SK-N-MC (cell line): ENCODE measurements around the gene PARVB.

Source experiments
- DNase-seq: peaks from one replicate; pipeline ENCODE4 v3.0.0-alpha.2; 2011; ENCODE audit warnings: low read depth, low spot score
- H3K27ac ChIP-seq: fragments of 200-600 bp; sonication (generic); 2 replicates; pipeline ENCODE4 v1.5.1; 2016; ENCODE audit warnings: mixed run types
- H3K36me3 ChIP-seq: fragments of 200-600 bp; sonication (generic); 2 replicates; pipeline ENCODE4 v1.6.1; 2017; ENCODE audit warnings: antibody characterized with exemption, low read length, mixed read lengths; ENCODE audit not compliant: insufficient read depth
- H3K4me3 ChIP-seq: fragments of 200-600 bp; sonication (generic); 2 replicates; pipeline ENCODE4 v1.5.1; 2016
- H3K9ac ChIP-seq: fragments of 200-600 bp; sonication (generic); 2 replicates; pipeline ENCODE4 v1.8.0; 2017; ENCODE audit warnings: mixed run types, mixed read lengths; ENCODE audit not compliant: insufficient read length
- H3K9me3 ChIP-seq: fragments of 200-600 bp; sonication (generic); 2 replicates; pipeline ENCODE4 v1.6.1; 2017; ENCODE audit warnings: low read depth, mild to moderate bottlenecking, antibody characterized with exemption, low read length, moderate library complexity, mixed read lengths
- EZH2 ChIP-seq: fragments of 200-600 bp; sonication (generic); IDR thresholded peaks from one replicate; pipeline ENCODE4 v1.6.1; 2017; ENCODE audit warnings: antibody characterized with exemption
- FOXP2 ChIP-seq: optimal IDR thresholded peaks from 2 replicates; pipeline ENCODE3; 2011; ENCODE audit warnings: mild to moderate bottlenecking, moderate library complexity; ENCODE audit not compliant: insufficient read depth; ENCODE audit errors: extremely low read length, control extremely low read depth
- POLR2AphosphoS5 ChIP-seq: IDR thresholded peaks from 2 replicates; pipeline ENCODE4 v1.6.1; 2012; ENCODE audit warnings: mild to moderate bottlenecking, low read depth, low read length, borderline replicate concordance

PARVB gene

GRCh38 chr22:44019416-44019815 lies 4.7 kb upstream of the PARVB start:
- DNase-seq = no peak
- H3K36me3 ChIP-seq = no peaks in the 10 kb centered on the region
- H3K9ac ChIP-seq = no peak overlapping the region
- no peak overlapping the region for H3K27ac ChIP-seq
- H3K4me3 ChIP-seq = no peak overlapping the region
- no peak for TF ChIP-seq POLR2AphosphoS5
- no peak for TF ChIP-seq EZH2
- TF ChIP-seq FOXP2 = no peak
- no peaks in the 10 kb centered on the region for H3K9me3 ChIP-seq

GRCh38 chr22:44019846-44020245 lies 4.3 kb upstream of the PARVB start:
- TF ChIP-seq POLR2AphosphoS5 (no peak), EZH2 (no peak)
- Histone ChIP-seq H3K36me3 (no peaks in the 10 kb centered on the region), H3K9me3 (no peaks in the 10 kb centered on the region), H3K4me3 (no peak overlapping the region), H3K27ac (no peak overlapping the region), H3K9ac (no peak overlapping the region)
- DNase-seq = no peak

- no peak for DNase-seq
These were observed 3.1 kb upstream of the PARVB start for GRCh38 chr22:44020981-44021380.

GRCh38 chr22:44023404-44024287 lies 456 bp upstream of the PARVB start:
- Histone ChIP-seq H3K27ac (no peak overlapping the region), H3K9ac (no peak overlapping the region)
- no peak for DNase-seq

More at GRCh38 chr22:44020981-44021380, 3.1 kb upstream of the PARVB start:
- H3K36me3 ChIP-seq = no peaks in the 10 kb centered on the region
- no peak for TF ChIP-seq EZH2
- no peak for TF ChIP-seq POLR2AphosphoS5
- no peak for TF ChIP-seq FOXP2
- no peaks in the 10 kb centered on the region for H3K9me3 ChIP-seq
- no peak overlapping the region for H3K9ac ChIP-seq
- no peak overlapping the region for H3K4me3 ChIP-seq
- H3K27ac ChIP-seq = no peak overlapping the region

GRCh38 chr22:44025171-44026065 lies 1.3 kb downstream of the PARVB start:
- TF ChIP-seq FOXP2 = no peak
- no peak for TF ChIP-seq POLR2AphosphoS5
- no peak for TF ChIP-seq EZH2
- no peaks in the 10 kb centered on the region for H3K9me3 ChIP-seq
- no peak overlapping the region for H3K27ac ChIP-seq
- no peak overlapping the region for H3K9ac ChIP-seq
- no peak overlapping the region for H3K4me3 ChIP-seq
- no peaks in the 10 kb centered on the region for H3K36me3 ChIP-seq
- DNase-seq = no peak

More at GRCh38 chr22:44023404-44024287, 456 bp upstream of the PARVB start:
- H3K4me3 ChIP-seq = no peak overlapping the region
- no peak for TF ChIP-seq EZH2
- no peak for TF ChIP-seq POLR2AphosphoS5
- TF ChIP-seq FOXP2 = no peak
- no peaks in the 10 kb centered on the region for H3K9me3 ChIP-seq
- no peaks in the 10 kb centered on the region for H3K36me3 ChIP-seq

GRCh38 chr22:44026066-44026629 lies 2.0 kb downstream of the PARVB start:
- H3K36me3 ChIP-seq = no peaks in the 10 kb centered on the region
- H3K9ac ChIP-seq = no peak overlapping the region
- no peaks in the 10 kb centered on the region for H3K9me3 ChIP-seq
- no peak overlapping the region for H3K27ac ChIP-seq
- DNase-seq = no peak
- no peak overlapping the region for H3K4me3 ChIP-seq
- no peak for TF ChIP-seq FOXP2
- TF ChIP-seq POLR2AphosphoS5 = no peak
- no peak for TF ChIP-seq EZH2

- H3K4me3 ChIP-seq = no peak overlapping the region
- no peak overlapping the region for H3K9ac ChIP-seq
- no peak overlapping the region for H3K27ac ChIP-seq
- H3K9me3 ChIP-seq = no peaks in the 10 kb centered on the region
- H3K36me3 ChIP-seq = no peaks in the 10 kb centered on the region
- TF ChIP-seq EZH2 = no peak
- TF ChIP-seq POLR2AphosphoS5 = no peak
- no peak for TF ChIP-seq FOXP2
- no peak for DNase-seq
These were observed 2.8 kb downstream of the PARVB start for GRCh38 chr22:44026630-44027511.

GRCh38 chr22:44028091-44028490 lies 4.0 kb downstream of the PARVB start:
- TF ChIP-seq FOXP2 = no peak
- TF ChIP-seq POLR2AphosphoS5 = no peak
- Histone ChIP-seq H3K36me3 (no peaks in the 10 kb centered on the region), H3K4me3 (no peak overlapping the region), H3K27ac (no peak overlapping the region), H3K9me3 (no peaks in the 10 kb centered on the region), H3K9ac (no peak overlapping the region)
- DNase-seq = no peak
